C4-2B (cell line): ENCODE results near the gene SAC3D1.

Experiments used
- ZFX ChIP-seq: fragments of 450-650 bp; IDR thresholded peaks from 2 replicates; pipeline ENCODE4 v1.6.1; 2017
- TF ChIP-seq, protein P1 (sequence below): fragments of 450-650 bp; conservative IDR thresholded peaks from 2 replicates; pipeline ENCODE4 v1.5.1; 2017; ENCODE audit warnings: mild to moderate bottlenecking

DNA sequence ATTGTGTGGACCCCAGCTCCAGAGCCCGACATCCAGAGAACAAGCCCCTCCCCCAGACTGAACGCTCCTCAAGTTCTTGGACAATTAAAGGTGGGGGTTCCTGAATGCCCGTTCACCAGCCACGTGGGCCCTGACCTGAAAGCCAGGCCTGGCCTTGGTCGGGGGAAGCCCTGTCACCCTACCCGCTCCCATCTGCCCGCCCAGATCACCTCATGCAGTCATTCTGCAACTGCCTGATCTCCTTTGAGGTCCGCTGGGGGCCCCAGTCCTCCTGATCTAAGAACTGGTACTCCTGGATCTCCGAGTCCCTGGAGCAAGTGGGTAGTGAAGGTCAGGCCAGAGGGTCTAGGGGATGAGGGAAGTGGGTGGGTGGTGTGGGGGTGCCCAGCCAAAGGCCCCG is 26.4 kb downstream of the SAC3D1 start:
- TF ChIP-seq, protein P1, sequence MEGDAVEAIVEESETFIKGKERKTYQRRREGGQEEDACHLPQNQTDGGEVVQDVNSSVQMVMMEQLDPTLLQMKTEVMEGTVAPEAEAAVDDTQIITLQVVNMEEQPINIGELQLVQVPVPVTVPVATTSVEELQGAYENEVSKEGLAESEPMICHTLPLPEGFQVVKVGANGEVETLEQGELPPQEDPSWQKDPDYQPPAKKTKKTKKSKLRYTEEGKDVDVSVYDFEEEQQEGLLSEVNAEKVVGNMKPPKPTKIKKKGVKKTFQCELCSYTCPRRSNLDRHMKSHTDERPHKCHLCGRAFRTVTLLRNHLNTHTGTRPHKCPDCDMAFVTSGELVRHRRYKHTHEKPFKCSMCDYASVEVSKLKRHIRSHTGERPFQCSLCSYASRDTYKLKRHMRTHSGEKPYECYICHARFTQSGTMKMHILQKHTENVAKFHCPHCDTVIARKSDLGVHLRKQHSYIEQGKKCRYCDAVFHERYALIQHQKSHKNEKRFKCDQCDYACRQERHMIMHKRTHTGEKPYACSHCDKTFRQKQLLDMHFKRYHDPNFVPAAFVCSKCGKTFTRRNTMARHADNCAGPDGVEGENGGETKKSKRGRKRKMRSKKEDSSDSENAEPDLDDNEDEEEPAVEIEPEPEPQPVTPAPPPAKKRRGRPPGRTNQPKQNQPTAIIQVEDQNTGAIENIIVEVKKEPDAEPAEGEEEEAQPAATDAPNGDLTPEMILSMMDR = no peak
- no peak for TF ChIP-seq ZFX
